Head of caudate nucleus (tissue), 42 donors: ENCODE data around the gene FPGT.
"Not testable (repeated sequence)": the region's sequence is repeated elsewhere in the genome, so short reads cannot be mapped to it uniquely, and the experiment has no call there.

Experiments
- DNase-seq, 42 donors: peaks; one replicate each; pipeline versions ENCODE4 v3.0.0 to v3.0.0-alpha.2; 2020 to 2021; ENCODE audit warnings: mixed read lengths in 7 of 42
- intact Hi-C: fragments of 100-400 bp; cut with DNase I; formaldehyde crosslinking; loops from one replicate; pipeline ENCODE4 v1.15.0; 2022

Gene FPGT

DNA sequence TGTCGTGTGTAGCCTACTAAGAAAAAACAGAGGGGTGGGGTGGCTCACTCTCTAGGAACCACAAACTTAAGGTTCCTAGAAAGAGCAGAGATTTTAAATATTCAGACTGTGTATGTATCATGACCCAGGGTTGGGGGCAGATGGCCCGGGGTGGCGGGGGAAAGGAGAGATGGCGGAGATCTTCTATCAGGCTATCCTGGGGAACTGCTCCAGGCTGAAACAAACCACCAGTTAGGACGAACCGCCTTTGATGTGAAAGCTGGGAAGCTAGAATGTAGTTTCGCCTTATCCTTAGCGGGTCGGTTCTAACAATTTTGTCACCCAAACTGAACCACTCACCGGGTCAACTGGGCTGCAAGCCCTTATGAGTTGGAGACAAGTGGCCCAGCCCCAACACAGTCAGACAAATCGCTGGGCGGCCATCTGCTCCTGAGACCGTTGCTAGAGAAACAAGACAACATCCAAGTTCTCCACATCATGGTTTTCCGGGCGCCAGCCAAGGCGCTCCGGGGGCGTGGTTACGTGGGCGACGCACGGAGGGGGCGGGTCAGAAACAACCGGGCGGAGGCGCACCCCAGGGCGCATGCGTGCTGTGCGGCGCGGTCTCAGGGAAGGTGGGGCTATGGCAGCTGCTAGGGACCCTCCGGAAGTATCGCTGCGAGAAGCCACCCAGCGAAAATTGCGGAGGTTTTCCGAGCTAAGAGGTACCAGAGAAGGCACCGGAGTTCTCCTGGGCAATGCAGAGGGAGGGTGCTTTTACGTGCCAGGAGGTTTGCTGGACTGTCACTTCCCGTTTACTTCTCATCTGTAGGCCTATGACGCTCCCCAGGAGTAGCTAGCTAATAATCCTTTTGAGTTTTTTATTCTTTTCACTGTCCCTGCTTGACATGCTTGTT lies at the start of gene FPGT, which contains the start of gene LRRIQ3:
TSS of gene FPGT (plus strand) at position 586 of the 896 bp plus-strand sequence. CDS start at position 623, 37 bp downstream.
TSS of gene LRRIQ3 (minus strand) at position 520 of the 896 bp plus-strand sequence. CDS start 14,492 bp downstream, outside the sequence.
- intact Hi-C loops, result no loop called here

GRCh38 chr1:74160046-74160445 lies 38.0 kb upstream of the FPGT start:
- intact Hi-C loops, result no loop called here
- DNase-seq, result no peak

More for the DNA sequence above, at the start of gene FPGT, which contains the start of gene LRRIQ3:
- peak; percentile 82 to 97 (median 94) for DNase-seq

DNA sequence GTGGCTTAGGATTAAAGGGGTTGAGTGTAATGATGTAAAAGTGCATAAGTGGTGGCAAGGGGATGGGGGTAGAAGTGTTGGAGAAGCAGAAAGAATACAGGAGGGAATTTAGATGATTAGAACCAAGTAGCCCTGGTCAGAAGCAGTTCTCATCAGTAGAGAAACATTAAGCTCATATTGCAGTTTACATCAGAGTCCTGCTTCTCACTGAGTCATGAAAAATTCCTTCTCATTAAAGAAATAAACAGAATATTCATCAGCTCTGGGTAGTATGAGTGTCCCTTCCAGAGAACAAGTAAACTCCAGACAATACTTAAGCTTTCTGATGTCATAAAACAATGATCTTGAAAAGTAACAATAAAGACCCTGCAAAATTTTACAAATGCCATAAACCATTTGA lies 36.5 kb upstream of the FPGT start:
- DNase-seq, result no peak
- intact Hi-C loops, result no loop called here

- intact Hi-C loops, result no loop called here
- DNase-seq, result no peak
These were observed 35.7 kb upstream of the FPGT start for GRCh38 chr1:74162333-74162732.

DNA sequence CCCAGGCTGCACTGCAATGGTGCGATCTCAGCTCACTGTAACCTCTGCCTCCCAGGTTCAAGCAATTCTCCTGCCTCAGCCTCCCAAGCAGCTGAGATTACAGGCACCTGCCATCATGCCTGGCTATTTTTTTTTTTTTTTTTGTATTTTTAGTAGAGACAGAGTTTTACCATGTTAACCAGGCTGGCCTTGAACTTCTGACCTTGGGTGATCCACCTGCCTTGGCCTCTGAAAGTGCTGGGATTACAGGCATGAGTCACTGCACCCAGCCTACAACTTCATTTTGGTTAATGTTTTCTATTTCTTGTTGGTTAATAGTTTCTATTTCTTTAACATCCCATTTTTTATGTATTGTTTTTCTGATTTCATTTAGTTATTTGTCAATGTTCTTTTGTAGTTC lies 23.6 kb upstream of the FPGT start:
- DNase-seq, intact Hi-C loops: not testable (repeated sequence)

GRCh38 chr1:74180490-74180889 lies 17.6 kb upstream of the FPGT start:
- intact Hi-C loops, result no loop called here
- no peak for DNase-seq

GRCh38 chr1:74193908-74194307 lies 4.1 kb upstream of the FPGT start:
- DNase-seq, result no peak
- intact Hi-C loops, result no loop called here

- DNase-seq, result no peak
- intact Hi-C loops, result no loop called here
These were observed 2.7 kb upstream of the FPGT start for GRCh38 chr1:74195339-74195738.

DNA sequence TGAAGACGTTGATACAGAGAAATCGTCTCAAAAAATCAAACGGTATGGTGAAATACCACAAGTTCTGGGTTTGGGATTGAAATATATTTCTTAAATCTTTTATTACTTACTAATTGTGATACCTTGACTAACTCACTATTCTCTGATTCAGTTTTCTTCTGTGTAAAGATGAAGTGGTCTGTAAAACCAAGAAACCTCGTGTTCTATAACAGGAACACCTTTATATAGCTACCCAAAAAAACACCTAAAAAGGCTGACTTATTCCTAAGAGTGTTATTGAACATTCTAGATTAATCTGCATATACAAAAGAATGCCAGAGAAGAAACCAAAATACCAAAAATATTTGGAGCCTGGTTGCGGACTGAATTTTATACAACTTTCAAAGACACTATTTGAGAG lies 787 bp upstream of the FPGT start:
- intact Hi-C loops, result no loop called here
- no peak for DNase-seq

DNA sequence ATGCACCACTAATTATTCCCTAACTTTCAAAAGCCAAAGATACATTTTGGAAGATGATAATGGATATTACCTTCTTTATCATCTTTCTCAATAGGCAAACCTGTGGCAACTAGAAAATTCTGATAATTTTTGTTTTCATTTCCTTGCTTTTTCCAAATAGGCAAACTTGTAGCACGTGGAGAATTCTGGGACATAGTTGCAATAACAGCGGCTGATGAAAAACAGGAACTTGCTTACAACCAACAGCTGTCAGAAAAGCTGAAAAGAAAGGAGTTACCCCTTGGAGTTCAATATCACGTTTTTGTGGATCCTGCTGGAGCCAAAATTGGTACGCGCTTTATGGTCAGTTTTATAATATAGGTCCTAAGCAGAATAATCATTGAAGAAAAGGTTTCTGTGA lies 1.5 kb downstream of the FPGT start:
- no peak for DNase-seq
- intact Hi-C loops, result no loop called here

- no peak for DNase-seq
- intact Hi-C loops, result no loop called here
These were observed 7.2 kb downstream of the FPGT start for GRCh38 chr1:74205266-74205665.

- no peak for DNase-seq
- intact Hi-C loops, result no loop called here
These were observed 17.2 kb downstream of the FPGT start for GRCh38 chr1:74215229-74215628.

- no peak for DNase-seq
- intact Hi-C loops, result no loop called here
These were observed 24.7 kb downstream of the FPGT start for GRCh38 chr1:74222701-74223100.

DNA sequence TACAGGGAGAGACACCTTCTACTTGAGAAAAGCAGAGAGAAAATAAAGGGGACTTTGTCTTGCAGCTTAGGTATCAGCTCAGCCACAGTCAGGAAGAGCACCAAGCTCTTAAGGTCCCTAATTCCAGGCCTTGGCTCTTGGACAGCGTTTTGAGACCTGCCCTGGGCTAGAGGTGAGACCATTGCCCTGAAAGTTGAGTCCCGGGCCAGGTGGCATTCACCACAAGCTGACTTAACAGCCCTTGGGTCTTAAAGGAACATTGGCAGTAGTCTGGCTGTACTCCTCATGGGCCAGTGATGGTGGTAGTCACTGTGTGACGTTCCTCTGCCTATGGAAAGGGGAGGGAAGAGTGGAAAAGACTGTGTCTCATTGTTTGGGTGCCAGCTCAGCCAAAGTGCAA lies 25.4 kb downstream of the FPGT start:
- intact Hi-C loops, result no loop called here
- DNase-seq, result no peak

GRCh38 chr1:74235153-74235552 lies 37.1 kb downstream of the FPGT start, which contains the start of gene TNNI3K:
Gene TNNI3K, plus strand, starts transcription at chr1:74235387. Its CDS starts 65 bp downstream, at chr1:74235452.
- DNase-seq, result no peak
- intact Hi-C loops, result no loop called here

DNA sequence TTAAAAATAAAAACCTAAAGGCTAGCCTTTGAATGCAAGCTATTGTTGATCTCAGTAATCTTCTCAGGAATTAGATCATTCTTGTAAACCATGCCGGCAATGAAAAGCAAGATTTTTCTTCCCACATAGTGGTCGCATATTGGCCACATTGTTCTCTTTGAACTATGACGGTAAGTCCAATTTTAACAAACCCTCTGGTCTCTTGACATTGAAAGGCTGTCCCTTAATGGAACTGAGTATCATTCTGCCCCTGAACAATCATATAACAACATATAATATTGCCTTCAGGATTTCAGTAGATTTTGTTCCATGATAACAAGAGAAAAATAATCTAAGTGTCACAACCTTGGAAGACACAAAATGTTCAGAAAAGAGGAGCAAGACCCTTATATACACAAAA lies 38.4 kb downstream of the FPGT start:
- intact Hi-C loops, result no loop called here
- no peak for DNase-seq

DNA sequence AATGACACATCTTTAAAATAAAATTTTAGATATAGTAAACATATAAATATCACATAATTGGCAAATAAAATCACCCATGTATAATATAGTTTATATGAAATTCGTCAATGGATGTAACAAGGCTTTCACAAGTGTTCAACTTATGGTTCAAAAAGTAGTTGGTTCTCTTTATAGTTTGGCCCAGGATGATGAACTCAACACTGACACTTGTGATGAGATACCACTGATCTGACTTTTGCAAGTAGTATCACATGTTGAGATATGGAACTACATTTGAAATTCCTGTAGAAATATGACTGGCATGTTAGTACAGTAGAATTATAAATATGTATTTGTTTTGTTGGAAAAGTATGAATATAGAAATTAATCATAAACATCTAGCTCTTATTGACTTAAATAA lies 39.0 kb downstream of the FPGT start:
- no peak for DNase-seq
- intact Hi-C loops, result no loop called here

DNA sequence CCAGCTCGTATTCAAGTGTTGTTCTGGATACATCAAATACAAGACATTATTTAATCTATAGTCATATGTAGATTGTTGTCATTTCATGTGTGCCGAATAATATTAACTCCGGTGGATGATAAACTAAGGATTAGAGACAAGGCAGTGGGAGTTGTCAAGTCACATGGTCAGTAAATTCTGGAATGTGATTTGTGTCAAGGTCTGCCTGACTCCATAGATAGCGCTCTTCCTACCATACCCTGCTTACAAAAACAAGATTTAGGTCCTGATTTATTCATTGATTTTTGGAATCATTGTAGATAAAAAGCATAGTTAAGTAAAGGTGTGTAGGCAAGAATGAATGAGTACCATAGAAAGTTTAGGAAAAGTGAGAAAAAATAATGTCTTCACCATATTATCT lies 39.7 kb downstream of the FPGT start:
- no peak for DNase-seq

DNA sequence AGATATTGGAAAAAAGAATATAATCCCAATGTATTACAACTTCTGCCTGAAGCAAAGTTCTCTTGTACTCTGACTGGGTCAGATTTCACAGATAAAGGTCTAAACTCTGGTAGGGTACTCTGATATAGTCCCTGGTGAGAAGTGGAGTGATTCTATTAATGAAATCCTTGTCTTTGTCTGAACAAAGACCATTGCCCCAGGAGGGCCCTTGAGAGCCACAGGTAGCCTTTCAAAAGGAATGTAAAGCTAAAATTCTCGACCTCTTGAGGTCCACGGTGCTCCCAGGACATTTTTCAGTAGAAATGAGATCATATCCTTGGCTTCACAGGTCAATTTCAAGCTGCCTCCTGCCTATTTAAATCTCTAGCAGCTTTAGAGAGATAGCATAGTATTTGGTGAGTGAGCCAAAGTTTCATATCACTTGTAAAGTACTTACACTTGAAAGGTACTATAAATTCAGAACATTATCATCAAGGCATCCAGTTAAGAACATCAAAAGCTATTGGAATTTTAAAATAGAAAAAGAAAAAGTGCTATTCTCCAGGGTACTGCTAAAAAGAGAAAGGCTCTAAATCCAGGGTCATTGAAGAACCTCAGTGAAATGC lies 47.2 kb downstream of the FPGT start:
- intact Hi-C loops, result no loop called here

More for the DNA sequence above, 39.7 kb downstream of the FPGT start:
- intact Hi-C loops, result no loop called here

DNA sequence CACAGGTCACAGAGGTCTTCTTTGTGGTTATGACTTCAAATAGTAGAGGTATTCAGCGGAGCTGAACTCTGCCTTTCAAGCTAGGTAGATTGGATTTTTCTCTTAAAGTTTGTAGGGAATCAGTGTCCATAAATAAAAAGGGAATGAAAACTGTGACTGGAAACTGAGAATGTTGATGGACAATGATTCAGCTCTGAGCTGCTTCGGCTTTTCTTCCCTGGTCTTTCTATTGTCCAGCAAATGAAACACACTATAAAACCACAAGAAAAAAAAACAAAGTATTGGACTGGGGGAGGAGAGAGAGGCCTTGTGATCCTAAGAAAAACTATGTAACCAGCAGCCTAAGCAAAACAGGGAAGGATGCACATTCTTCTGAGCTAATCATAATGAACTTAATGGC lies 48.3 kb downstream of the FPGT start:
- no peak for DNase-seq
- intact Hi-C loops, result no loop called here

More for the DNA sequence above, 47.2 kb downstream of the FPGT start:
- no peak for DNase-seq
